ENCODE results near the gene DNM3.

The DNM3 gene

GRCh38 chr1:171988243-171988885 is 147.1 kb downstream of the DNM3 start:
- TF ChIP-seq HDGF (IDR thresholded peaks at IDR 0.05; ENCODE audit: borderline replicate concordance): no peak
- no peak for TF ChIP-seq SUZ12 (IDR thresholded peaks at IDR 0.05)
- no peak for TF ChIP-seq FOXA1 (IDR thresholded peaks at IDR 0.05)
- no peak for TF ChIP-seq LEF1 (IDR thresholded peaks at IDR 0.05; ENCODE audit: borderline replicate concordance)
- no peak for TF ChIP-seq ELF4 (IDR thresholded peaks at IDR 0.05)
- TF ChIP-seq NFRKB (IDR thresholded peaks at IDR 0.05): no peak
- TF ChIP-seq FOXM1 (IDR thresholded peaks at IDR 0.05; ENCODE audit: borderline replicate concordance): no peak
- no peak for TF ChIP-seq FOXK2 (IDR thresholded peaks at IDR 0.05)
- no peak for TF ChIP-seq ZNF384 (IDR thresholded peaks at IDR 0.05)
- TF ChIP-seq ARNT (IDR thresholded peaks at IDR 0.05): no peak
- no peak for TF ChIP-seq TARDBP (IDR thresholded peaks at IDR 0.05)
- no peak for TF ChIP-seq BHLHE40 (IDR thresholded peaks at IDR 0.05; ENCODE audit: borderline replicate concordance)
- no peak for TF ChIP-seq PKNOX1 (IDR thresholded peaks at IDR 0.05)
- TF ChIP-seq SP1 (IDR thresholded peaks at IDR 0.05): no peak
- no peak for TF ChIP-seq L3MBTL2 (conservative IDR thresholded peaks at IDR 0.05)
- POLR2A ChIA-PET: no interaction called here
- CTCF ChIA-PET: interaction anchor here (0.5 to 1.1 kb wide), 4 partner anchors 125 to 343 kb away, joined by 3 to 5 read pairs (median 3); no protein-coding TSS in a partner anchor
- DNase-seq (ENCODE audit: extremely low spot score): no peak

DNA sequence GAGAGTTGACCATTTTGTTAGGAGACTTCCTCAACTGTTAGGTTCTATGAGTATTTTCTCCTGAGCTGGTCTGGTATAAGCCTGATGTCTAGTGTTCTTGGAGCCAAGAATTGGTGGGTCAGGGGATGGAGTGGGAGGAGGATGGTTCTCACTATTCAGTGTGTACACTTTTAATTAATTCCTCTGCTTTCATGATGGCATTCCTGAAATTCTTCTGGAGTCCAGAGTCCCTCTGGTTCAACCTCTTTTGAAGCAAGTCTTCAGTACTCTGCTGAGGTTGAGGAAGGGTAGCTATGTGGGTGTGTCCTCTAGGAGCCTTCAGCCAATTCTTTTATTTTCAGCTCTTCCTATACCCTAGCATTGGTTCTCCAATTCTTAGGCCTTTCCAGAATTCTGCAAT is 149.1 kb downstream of the DNM3 start:
- TF ChIP-seq BHLHE40 (IDR thresholded peaks at IDR 0.05; ENCODE audit: borderline replicate concordance): no peak
- TF ChIP-seq FOXA1 (IDR thresholded peaks at IDR 0.05): no peak
- no peak for TF ChIP-seq ZNF384 (IDR thresholded peaks at IDR 0.05)
- no peak for TF ChIP-seq CTBP1 (IDR thresholded peaks at IDR 0.05; ENCODE audit: borderline replicate concordance)
- no peak for TF ChIP-seq LEF1 (IDR thresholded peaks at IDR 0.05; ENCODE audit: borderline replicate concordance)
- no peak for TF ChIP-seq L3MBTL2 (conservative IDR thresholded peaks at IDR 0.05)
- TF ChIP-seq PKNOX1 (IDR thresholded peaks at IDR 0.05): no peak
- TF ChIP-seq SP1 (IDR thresholded peaks at IDR 0.05): no peak
- no peak for TF ChIP-seq ELF4 (IDR thresholded peaks at IDR 0.05)
- TF ChIP-seq NFRKB (IDR thresholded peaks at IDR 0.05): no peak
- TF ChIP-seq TARDBP (IDR thresholded peaks at IDR 0.05): no peak
- no peak for TF ChIP-seq ARNT (IDR thresholded peaks at IDR 0.05)
- TF ChIP-seq SUZ12 (IDR thresholded peaks at IDR 0.05): no peak
- no peak for TF ChIP-seq FOXM1 (IDR thresholded peaks at IDR 0.05; ENCODE audit: borderline replicate concordance)
- no peak for TF ChIP-seq HDGF (IDR thresholded peaks at IDR 0.05; ENCODE audit: borderline replicate concordance)
- no peak for TF ChIP-seq FOXK2 (IDR thresholded peaks at IDR 0.05)
- ChIA-PET POLR2A (no interaction called here), CTCF (interaction anchor here (0.9 kb wide), 1 partner anchor 12 kb away, joined by 3 read pairs; no protein-coding TSS in a partner anchor)
- DNase-seq (ENCODE audit: extremely low spot score): no peak

DNA sequence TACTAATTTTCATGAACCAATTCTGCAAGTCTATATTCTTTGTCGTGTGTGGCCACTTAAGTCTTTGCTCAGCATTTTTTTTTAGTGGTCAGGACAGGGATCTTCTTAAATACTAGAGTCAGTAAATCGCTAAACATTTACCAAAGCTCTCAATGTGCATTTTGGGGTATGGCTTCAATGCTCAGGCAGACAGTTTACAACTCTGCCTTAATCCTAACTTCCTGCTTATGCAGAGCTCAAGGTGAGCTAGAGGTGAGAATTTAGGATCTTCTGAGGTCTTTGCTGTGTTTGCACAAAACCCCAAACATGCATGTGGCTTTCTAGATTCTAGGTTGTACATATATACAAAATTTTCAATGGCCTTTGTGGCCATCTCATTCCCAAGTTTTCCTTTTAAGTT is 153.0 kb downstream of the DNM3 start:
- POLR2A ChIA-PET: no interaction called here
- no peak for DNase-seq (ENCODE audit: extremely low spot score)
- TF ChIP-seq FOXK2 (IDR thresholded peaks at IDR 0.05) (no peak), NFRKB (IDR thresholded peaks at IDR 0.05) (no peak), FOXA1 (IDR thresholded peaks at IDR 0.05) (no peak), PKNOX1 (IDR thresholded peaks at IDR 0.05) (no peak), SUZ12 (IDR thresholded peaks at IDR 0.05) (no peak), L3MBTL2 (conservative IDR thresholded peaks at IDR 0.05) (no peak), SP1 (IDR thresholded peaks at IDR 0.05) (no peak), FOXM1 (IDR thresholded peaks at IDR 0.05; ENCODE audit: borderline replicate concordance) (no peak), LEF1 (IDR thresholded peaks at IDR 0.05; ENCODE audit: borderline replicate concordance) (no peak), CTBP1 (IDR thresholded peaks at IDR 0.05; ENCODE audit: borderline replicate concordance) (no peak), BHLHE40 (IDR thresholded peaks at IDR 0.05; ENCODE audit: borderline replicate concordance) (no peak), ZNF384 (IDR thresholded peaks at IDR 0.05) (no peak), HDGF (IDR thresholded peaks at IDR 0.05; ENCODE audit: borderline replicate concordance) (no peak), TARDBP (IDR thresholded peaks at IDR 0.05) (no peak), ELF4 (IDR thresholded peaks at IDR 0.05) (no peak), ARNT (IDR thresholded peaks at IDR 0.05) (no peak)
- CTCF ChIA-PET: interaction anchor here (0.9 kb wide), 1 partner anchor 8 kb away, joined by 3 read pairs; no protein-coding TSS in a partner anchor

DNA sequence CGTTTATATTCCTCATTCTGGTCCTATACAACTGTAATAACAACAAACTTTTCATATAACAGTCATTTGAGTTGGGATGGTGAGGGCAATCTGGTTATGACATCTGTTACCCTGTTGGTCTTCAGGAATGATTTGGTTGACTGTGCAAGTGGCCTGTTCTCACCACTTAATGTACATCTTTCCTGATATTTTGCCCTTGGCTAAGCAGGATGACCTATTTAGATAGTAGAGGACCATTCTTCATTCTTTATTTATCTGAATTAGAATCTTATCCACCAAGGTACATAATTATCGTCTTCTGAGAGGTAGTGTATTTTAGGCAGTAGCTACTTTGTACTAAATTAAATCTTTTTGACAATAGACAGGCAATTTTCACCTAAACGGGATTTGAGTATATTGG is 154.3 kb downstream of the DNM3 start:
- ChIA-PET POLR2A (no interaction called here), CTCF (no interaction called here)
- no peak for TF ChIP-seq CTBP1 (IDR thresholded peaks at IDR 0.05; ENCODE audit: borderline replicate concordance)
- no peak for TF ChIP-seq ZNF384 (IDR thresholded peaks at IDR 0.05)
- no peak for TF ChIP-seq ELF4 (IDR thresholded peaks at IDR 0.05)
- no peak for TF ChIP-seq SUZ12 (IDR thresholded peaks at IDR 0.05)
- TF ChIP-seq TARDBP (IDR thresholded peaks at IDR 0.05): no peak
- no peak for DNase-seq (ENCODE audit: extremely low spot score)

DNA sequence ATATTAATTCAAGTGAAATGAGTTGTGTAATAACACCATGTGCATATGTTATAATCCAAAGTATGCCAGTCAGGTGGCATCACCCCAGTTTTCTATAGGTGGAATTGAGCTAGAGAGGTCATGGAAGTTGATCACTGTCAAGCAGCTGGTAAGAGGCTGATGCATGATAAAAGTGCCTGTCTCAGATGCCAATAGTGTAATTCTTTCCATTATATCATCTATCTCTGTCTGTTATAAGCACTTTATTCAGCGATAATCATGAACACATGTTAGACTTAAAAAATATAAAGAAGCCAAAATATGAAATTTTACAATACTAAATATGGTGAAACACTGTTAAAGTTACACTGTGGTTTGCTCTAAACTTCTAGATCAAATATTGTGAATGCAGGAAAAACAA is 156.6 kb downstream of the DNM3 start:
- DNase-seq (ENCODE audit: extremely low spot score): no peak
- ChIA-PET CTCF (interaction anchor here (0.6 kb wide), 1 partner anchor 8 kb away, joined by 3 read pairs; no protein-coding TSS in a partner anchor), POLR2A (no interaction called here)
- TF ChIP-seq FOXK2 (IDR thresholded peaks at IDR 0.05) (no peak), TARDBP (IDR thresholded peaks at IDR 0.05) (no peak), FOXM1 (IDR thresholded peaks at IDR 0.05; ENCODE audit: borderline replicate concordance) (no peak), HDGF (IDR thresholded peaks at IDR 0.05; ENCODE audit: borderline replicate concordance) (no peak)

DNA sequence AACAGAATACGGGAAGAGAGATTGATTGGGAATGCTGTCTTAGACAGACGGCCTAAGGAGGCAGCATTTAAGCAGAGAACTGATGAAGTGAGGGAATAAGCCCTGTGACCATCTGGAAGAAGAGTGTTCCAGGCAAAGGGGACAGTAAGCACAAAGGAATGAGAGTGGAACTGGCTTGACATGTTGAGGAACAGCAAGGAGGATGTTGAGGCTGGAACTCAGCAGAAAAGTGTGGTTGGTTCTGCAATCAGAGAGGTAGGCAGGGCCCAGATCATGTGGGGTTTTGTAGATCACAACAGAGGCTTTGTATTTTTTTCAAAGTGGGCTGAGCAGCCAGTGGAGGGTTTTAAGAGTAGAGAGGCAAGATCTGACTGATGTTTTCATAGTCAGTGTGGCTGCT is 157.4 kb downstream of the DNM3 start:
- ChIA-PET POLR2A (no interaction called here), CTCF (no interaction called here)
- TF ChIP-seq ZNF384 (IDR thresholded peaks at IDR 0.05) (no peak), SUZ12 (IDR thresholded peaks at IDR 0.05) (no peak), ARNT (IDR thresholded peaks at IDR 0.05) (no peak), PKNOX1 (IDR thresholded peaks at IDR 0.05) (no peak), ELF4 (IDR thresholded peaks at IDR 0.05) (no peak), L3MBTL2 (conservative IDR thresholded peaks at IDR 0.05) (no peak), LEF1 (IDR thresholded peaks at IDR 0.05; ENCODE audit: borderline replicate concordance) (no peak), HDGF (IDR thresholded peaks at IDR 0.05; ENCODE audit: borderline replicate concordance) (no peak), BHLHE40 (IDR thresholded peaks at IDR 0.05; ENCODE audit: borderline replicate concordance) (no peak), CTBP1 (IDR thresholded peaks at IDR 0.05; ENCODE audit: borderline replicate concordance) (no peak), FOXK2 (IDR thresholded peaks at IDR 0.05) (no peak), FOXM1 (IDR thresholded peaks at IDR 0.05; ENCODE audit: borderline replicate concordance) (no peak)
- DNase-seq (ENCODE audit: extremely low spot score): no peak
